Neural cell (in vitro differentiated cells): ENCODE data around the gene SPDYE2B. TPM values are rescaled to one million over a fixed set of nuclear protein-coding genes. Genes with fewer than 3 reads are reported as not detected.
"Not testable (repeated sequence)": the region's sequence is repeated elsewhere in the genome, so short reads cannot be mapped to it uniquely, and the experiment has no call there.

ENCODE experiments used
- H2AFZ ChIP-seq: fragments of 200-600, 300-800 bp; sonication (generic), shearing (Covaris generic); 2 replicates; pipeline ENCODE4 v1.6.0; 2014; ENCODE audit warnings: low read depth, mild to moderate bottlenecking, antibody characterized with exemption, low read length, moderate library complexity
- H3F3A ChIP-seq: fragments of 200-600 bp; shearing (Covaris generic); 2 replicates; pipeline ENCODE4 v1.6.1; 2016; ENCODE audit warnings: mild to moderate bottlenecking, moderate library complexity, mixed read lengths, antibody characterized with exemption, low read length; ENCODE audit not compliant: insufficient read depth, poor library complexity, severe bottlenecking
- H3K27ac ChIP-seq: fragments of 200-600, 300-800 bp; sonication (generic), shearing (Covaris generic); 2 replicates; pipeline ENCODE4 v1.5.1; 2014; ENCODE audit warnings: mild to moderate bottlenecking, low read length, moderate library complexity
- H3K27me3 ChIP-seq: fragments of 300-800, 200-600 bp; sonication (generic), shearing (Covaris generic); 2 replicates; pipeline ENCODE4 v1.6.0; 2014; ENCODE audit warnings: mild to moderate bottlenecking, low read depth, low read length, moderate library complexity; ENCODE audit not compliant: insufficient read depth
- H3K36me3 ChIP-seq: fragments of 300-800, 200-600 bp; sonication (generic), shearing (Covaris generic); 2 replicates; pipeline ENCODE4 v1.5.1; 2014; ENCODE audit warnings: mild to moderate bottlenecking, antibody characterized with exemption, low read length, moderate library complexity; ENCODE audit not compliant: insufficient read depth
- H3K4me2 ChIP-seq: fragments of 300-800, 200-600 bp; sonication (generic), shearing (Covaris generic); 2 replicates; pipeline ENCODE4 v1.6.0; 2014; ENCODE audit warnings: mild to moderate bottlenecking, low read length
- H3K4me3 ChIP-seq: fragments of 300-800, 200-600 bp; sonication (generic), shearing (Covaris generic); 2 replicates; pipeline ENCODE4 v1.5.1; 2014; ENCODE audit warnings: mild to moderate bottlenecking, low read length, moderate library complexity
- H3K79me2 ChIP-seq: fragments of 200-600 bp; shearing (Covaris generic); replicated peaks from 2 replicates; pipeline ENCODE4 v1.6.0; 2014; ENCODE audit warnings: mild to moderate bottlenecking, low read length, moderate library complexity; ENCODE audit not compliant: insufficient read depth
- H3K9ac ChIP-seq: fragments of 300-800, 200-600 bp; sonication (generic), shearing (Covaris generic); 2 replicates; pipeline ENCODE4 v1.6.1; 2016; ENCODE audit warnings: mild to moderate bottlenecking, low read length, mixed read lengths
- H3K9me2 ChIP-seq: fragments of 200-600 bp; shearing (Covaris generic); 2 replicates; pipeline ENCODE4 v1.6.1; 2016; ENCODE audit warnings: mild to moderate bottlenecking, low read length, mixed read lengths; ENCODE audit not compliant: insufficient read depth
- H3K9me3 ChIP-seq: fragments of 200-600, 300-800 bp; sonication (generic), shearing (Covaris generic); 2 replicates; pipeline ENCODE4 v1.6.1; 2016; ENCODE audit warnings: mild to moderate bottlenecking, mixed run types, low read length, moderate library complexity, mixed read lengths
- H4K20me1 ChIP-seq: fragments of 200-600 bp; shearing (Covaris generic); 2 replicates; pipeline ENCODE4 v1.6.1; 2016; ENCODE audit warnings: mild to moderate bottlenecking, mixed run types; ENCODE audit not compliant: insufficient read depth
- polyA plus RNA-seq: library from polyadenylated mRNA; depleted of rRNA; stranded (reverse); fragments of >200 nt; gene quantifications from 2 replicates; pipeline ENCODE4 v1.2.3, GENCODE V29; 2014

Gene SPDYE2B
- polyA plus RNA-seq, 1 donor from 2014 or later: not detected

DNA sequence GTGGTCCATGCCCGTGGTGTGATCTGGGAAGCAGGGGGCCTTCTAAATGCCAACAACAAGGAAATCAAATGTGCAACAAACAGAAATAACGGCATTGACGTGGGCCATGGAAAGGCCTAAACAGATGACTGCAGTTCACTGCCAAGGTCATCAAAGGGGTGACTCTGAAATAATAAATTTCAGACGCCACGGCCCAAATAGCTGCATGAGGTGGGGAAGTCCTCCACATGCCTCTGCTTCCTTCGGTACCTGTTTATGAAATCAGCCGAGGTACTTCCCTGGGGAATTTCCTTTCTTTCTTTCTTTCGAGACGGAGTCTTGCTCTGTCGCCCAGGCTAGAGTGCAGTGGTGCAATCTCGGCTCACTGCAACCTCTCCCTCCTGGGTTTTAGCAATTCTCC is 14.6 kb downstream of the SPDYE2B start:
- H3K4me2 ChIP-seq, H3K79me2 ChIP-seq, H2AFZ ChIP-seq, H3K27ac ChIP-seq, H3K4me3 ChIP-seq, H3K27me3 ChIP-seq, H3F3A ChIP-seq, H3K9me2 ChIP-seq, H3K36me3 ChIP-seq, H3K9me3 ChIP-seq, H4K20me1 ChIP-seq, H3K9ac ChIP-seq: not testable (repeated sequence)

DNA sequence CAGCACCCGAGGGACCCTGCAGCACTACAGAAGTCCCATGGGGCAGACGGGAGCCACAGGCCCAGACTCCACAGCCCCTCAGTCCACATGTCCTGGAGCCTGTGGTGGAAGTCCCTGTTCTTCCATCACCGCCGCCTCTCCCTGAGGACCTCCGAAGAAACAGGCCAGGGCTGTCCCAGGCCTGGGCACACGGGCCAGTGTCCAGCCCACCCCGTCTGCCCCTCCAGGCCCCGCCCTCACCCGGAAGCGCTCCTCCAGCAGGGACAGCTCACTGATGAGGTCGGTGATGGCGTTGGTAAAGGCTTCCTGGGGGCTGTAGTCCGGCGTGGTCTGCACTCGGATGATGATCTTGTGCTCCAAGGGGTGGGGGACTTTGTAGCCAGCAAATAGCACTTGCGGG is 16.7 kb downstream of the SPDYE2B start:
- not testable (repeated sequence) for H3K4me2 ChIP-seq, H3K36me3 ChIP-seq, H4K20me1 ChIP-seq, H3F3A ChIP-seq, H3K9me3 ChIP-seq, H3K9ac ChIP-seq, H3K27ac ChIP-seq, H3K9me2 ChIP-seq, H3K4me3 ChIP-seq, H3K27me3 ChIP-seq, H3K79me2 ChIP-seq, H2AFZ ChIP-seq

DNA sequence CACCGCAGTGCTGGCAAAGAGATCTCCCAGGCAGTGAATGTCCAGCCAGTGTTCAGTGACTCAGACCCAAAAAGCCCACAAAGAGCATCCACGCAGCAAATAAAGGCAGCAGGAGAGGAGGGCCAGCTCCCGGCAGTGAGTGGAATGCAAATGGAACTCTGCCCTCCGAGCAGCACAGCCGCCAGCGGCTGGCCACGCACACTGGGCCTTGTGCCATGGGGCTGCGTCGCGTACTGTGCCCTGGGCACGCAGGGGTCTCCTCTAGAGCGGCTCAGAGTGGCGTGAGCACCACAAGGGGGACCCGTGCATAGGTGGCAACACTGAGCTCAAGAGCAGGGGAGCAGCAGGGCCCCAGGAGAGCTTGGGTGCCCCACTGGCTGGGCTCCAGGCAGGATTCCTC is 17.4 kb downstream of the SPDYE2B start:
- H3K79me2 ChIP-seq, H3K36me3 ChIP-seq, H3K9me2 ChIP-seq, H3K4me3 ChIP-seq, H2AFZ ChIP-seq, H3K27me3 ChIP-seq, H3F3A ChIP-seq, H3K9ac ChIP-seq, H3K27ac ChIP-seq, H3K9me3 ChIP-seq, H4K20me1 ChIP-seq, H3K4me2 ChIP-seq: not testable (repeated sequence)

DNA sequence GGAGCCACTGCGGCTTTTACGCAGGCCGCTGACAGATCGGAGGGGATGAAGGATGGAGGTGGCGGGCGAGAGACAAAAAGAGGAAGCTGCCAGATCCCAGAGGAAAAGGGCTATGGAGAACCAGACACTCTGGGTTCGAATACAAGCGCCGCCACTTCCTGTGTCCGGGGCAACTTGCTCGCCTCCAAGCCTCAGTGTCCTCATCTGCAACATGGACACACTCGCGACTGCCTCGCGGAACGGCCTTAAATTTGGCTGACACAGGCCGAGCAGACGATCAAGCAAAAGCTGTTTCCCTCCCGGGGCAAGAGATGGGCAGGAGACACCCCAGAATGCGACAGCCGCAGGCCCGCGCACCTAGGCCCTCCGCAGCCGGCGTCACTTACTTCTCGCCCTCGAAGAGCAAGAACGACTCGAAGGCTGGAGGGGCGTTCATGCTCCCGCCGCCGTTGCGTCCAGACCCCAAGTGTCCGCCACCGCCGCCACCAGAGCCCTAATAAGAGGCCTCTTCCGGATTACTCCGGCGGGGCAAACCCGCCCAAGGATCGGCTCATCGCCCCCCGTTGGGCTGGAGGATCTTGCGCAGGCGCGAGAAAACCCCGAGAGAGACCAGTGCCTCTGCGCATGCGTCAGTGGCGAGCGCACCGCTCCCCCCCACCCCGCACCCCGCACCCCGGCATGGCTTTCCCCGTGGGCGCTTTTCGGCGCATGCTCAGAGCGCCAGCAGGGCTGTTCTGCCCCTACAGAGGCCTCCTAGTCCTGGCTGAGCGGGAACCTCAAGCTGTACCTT is 21.2 kb downstream of the SPDYE2B start, which contains the start of gene POLR2J2:
POLR2J2 (minus strand) TSS at position 498 of the 790 bp plus-strand sequence; CDS start at position 436, 62 bp downstream.
- H4K20me1 ChIP-seq, H3K4me3 ChIP-seq, H3K79me2 ChIP-seq, H3K27ac ChIP-seq, H3K36me3 ChIP-seq, H2AFZ ChIP-seq, H3F3A ChIP-seq, H3K27me3 ChIP-seq, H3K9me3 ChIP-seq, H3K9me2 ChIP-seq, H3K4me2 ChIP-seq, H3K9ac ChIP-seq: not testable (repeated sequence)

DNA sequence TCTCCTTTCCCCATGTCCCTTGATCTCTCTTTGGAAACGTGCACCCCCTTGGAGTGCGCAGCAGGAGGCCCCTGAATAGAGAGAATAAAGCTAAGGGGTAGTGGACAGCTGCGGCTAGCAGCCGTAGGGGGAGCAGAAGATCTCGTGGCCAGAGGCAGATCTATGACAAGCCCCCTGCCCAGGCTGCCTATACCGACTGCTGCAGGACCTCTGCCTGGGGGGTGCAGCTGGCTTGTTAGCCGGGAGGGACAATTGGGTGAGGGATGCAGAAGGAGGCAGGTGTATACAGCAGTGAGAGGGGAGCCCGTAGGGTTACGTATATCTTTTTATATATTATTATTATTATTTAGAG is 21.8 kb downstream of the SPDYE2B start:
- H3K9me3 ChIP-seq, H3K27ac ChIP-seq, H3K79me2 ChIP-seq, H3F3A ChIP-seq, H3K9me2 ChIP-seq, H4K20me1 ChIP-seq, H3K4me2 ChIP-seq, H3K4me3 ChIP-seq, H2AFZ ChIP-seq, H3K36me3 ChIP-seq, H3K27me3 ChIP-seq, H3K9ac ChIP-seq: not testable (repeated sequence)

DNA sequence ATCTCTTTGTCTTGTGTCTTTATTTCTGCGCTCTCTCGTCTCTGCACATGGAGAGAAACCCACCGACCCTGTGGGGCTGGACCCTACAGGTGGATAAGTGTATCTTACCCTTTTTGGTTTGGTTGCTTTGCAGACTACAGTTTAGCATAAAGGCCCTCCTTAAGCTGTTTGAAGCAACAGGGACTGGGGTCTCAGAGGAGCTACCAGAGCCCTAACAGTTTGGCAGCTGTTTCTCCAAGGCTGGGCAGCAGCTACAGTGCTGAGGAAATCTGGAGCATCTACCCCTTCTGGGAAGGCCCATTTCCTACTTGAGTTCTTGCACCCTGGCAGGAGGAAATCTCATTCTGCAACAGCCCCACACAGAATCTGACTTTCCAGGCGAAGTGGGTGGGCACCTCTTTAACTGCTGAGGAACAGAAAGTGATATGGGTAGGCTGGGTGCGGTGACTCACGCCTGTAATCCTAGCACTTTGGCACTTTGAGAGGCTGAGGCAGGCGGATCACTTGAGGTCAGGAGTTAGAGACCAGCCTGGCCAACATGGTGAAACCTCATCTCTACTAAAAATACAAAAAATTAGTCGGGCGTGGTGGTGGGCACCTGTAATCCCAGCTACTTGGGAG is 23.4 kb downstream of the SPDYE2B start:
- not testable (repeated sequence) for H3F3A ChIP-seq, H3K27ac ChIP-seq, H3K9me2 ChIP-seq, H4K20me1 ChIP-seq, H3K79me2 ChIP-seq, H3K9me3 ChIP-seq, H3K36me3 ChIP-seq, H3K9ac ChIP-seq, H3K27me3 ChIP-seq, H3K4me2 ChIP-seq, H2AFZ ChIP-seq, H3K4me3 ChIP-seq

DNA sequence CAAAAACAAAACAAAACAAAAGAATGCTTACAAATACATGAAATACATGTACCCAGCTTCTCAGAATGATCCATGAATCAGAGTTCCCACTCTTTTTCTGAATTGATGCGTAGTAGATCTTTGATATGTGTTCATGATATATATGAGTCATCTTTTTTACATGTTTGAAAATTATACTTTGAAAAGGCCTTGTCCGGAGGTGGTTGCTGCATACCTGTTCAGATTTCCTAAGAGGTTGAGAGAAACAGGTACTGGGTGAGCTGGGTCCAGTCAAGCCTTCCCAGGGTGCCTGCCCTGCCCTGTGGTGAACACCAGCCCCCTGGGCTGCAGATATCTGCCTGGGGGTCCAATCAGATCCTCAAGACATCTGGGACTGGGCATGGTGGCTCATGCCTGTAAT is 25.4 kb downstream of the SPDYE2B start:
- H3K27ac ChIP-seq, H3K9me3 ChIP-seq, H3K4me3 ChIP-seq, H3K9ac ChIP-seq, H2AFZ ChIP-seq, H3K4me2 ChIP-seq, H3K27me3 ChIP-seq, H4K20me1 ChIP-seq, H3K36me3 ChIP-seq, H3K9me2 ChIP-seq, H3K79me2 ChIP-seq, H3F3A ChIP-seq: not testable (repeated sequence)

DNA sequence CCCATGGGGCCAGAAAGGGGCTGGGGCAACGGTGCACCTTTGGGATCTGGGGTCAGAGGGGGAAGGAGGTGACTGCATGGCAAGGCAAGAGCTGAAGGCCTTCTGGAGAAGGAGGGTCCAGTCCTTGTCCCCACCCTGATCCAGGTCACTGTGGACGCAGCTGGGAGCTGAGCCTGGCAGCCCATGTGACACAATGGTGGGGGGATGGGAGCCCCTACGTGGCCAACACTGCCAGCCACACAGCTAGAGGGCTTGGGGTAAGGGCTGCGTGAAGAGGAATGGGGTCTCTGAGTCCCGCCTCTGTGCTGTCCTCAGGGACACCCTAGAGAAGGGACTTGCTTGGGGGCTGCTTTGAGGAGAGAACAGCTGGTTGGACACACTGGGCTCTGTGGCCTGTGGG is 30.7 kb downstream of the SPDYE2B start:
- H3K79me2 ChIP-seq, H4K20me1 ChIP-seq, H3F3A ChIP-seq, H3K9me2 ChIP-seq, H3K4me3 ChIP-seq, H3K36me3 ChIP-seq, H3K27ac ChIP-seq, H3K9me3 ChIP-seq, H3K27me3 ChIP-seq, H2AFZ ChIP-seq, H3K9ac ChIP-seq, H3K4me2 ChIP-seq: not testable (repeated sequence)
